Hippocampal formation (tissue), 2 donors: ENCODE data around the gene LITAFD.
A peak's percentile ranks its signal among the peaks of the same experiment; 100 is the strongest.
"Not testable (repeated sequence)": the region's sequence is repeated elsewhere in the genome, so short reads cannot be mapped to it uniquely, and the experiment has no call there.

ENCODE experiments used
- DNase-seq, 2 donors: peaks; one replicate each; lab custom pipeline; 2025; lab: John Stamatoyannopoulos, UW

Gene LITAFD

DNA sequence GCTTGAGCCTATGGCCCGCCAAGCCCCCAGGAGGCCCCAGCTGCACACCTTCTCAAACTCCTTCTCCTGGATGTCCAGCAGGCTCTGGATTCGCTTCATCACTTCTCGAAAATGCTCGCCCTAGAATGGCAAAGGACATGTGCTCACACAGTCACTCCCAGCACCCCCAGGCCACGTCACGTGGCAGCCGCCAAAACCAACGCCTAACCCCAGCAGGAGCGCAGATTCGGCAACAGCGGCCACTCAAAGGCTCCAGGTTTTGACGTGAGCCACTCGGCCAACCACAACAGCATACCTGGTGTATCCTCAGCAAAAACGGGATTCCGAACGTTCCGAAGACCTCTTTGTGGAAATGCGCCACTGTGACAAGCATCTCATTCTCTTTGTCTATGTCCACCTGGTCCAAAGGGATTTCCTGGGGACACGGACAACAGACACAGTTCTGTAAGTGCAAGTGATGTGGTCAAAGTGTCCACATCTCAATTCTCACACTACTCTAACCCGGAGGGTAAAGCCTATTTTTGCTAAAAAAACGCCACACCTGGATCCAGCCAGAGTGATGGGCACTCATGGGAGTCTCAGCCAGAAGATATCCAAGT, 12.7 kb downstream of the LITAFD start:
- DNase-seq = no peak

- DNase-seq = no peak
Observed at GRCh38 chr16:8898660-8899318, 16.6 kb downstream of the LITAFD start.

DNA sequence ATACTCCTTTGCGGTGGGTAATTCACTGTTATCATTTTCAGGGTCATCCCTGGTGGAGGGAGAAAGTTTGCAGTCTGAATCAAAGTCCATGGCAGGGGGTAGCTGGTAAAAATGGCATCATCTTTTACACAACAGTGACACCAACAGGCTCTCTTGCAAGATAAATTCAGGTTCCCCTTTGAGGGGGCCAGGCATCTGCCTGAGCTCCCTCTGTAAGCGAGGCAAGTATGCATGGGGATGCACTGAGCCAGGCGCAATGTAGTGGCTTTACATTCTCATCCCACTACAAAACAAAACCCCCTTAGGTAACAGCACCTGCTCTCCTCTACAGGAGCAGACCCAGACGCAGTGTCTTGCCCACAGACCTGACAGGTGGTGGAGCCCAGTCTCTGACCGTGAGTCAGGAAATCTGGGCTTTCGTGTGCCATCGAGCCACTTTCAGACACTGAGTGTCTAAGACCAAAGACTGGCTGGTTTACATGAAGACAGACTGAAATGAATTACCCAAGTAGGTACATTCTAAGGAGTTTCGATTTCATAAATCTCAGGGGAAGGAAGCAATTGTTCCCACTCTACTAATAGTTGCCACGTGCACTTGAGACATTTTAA, 17.7 kb downstream of the LITAFD start:
- DNase-seq = no peak

DNA sequence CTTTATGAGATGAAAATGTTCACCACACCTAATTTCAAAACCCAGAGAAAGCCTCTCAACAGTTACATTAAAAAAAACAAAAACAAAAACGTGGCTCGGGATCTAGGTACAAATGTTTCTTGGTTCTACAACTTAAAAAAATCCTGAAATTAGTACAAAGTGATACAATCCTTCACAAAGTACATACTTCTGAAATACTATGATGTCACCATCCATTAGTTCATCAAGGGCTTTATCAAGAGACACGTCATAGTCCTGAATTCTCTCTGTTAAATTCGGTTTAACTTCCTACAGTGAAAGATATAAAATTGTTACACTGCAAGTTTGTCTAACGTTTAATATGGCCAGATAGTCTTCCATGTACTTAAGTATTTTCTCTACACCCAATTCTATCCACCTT, 18.2 kb downstream of the LITAFD start:
- no peak for DNase-seq

DNA sequence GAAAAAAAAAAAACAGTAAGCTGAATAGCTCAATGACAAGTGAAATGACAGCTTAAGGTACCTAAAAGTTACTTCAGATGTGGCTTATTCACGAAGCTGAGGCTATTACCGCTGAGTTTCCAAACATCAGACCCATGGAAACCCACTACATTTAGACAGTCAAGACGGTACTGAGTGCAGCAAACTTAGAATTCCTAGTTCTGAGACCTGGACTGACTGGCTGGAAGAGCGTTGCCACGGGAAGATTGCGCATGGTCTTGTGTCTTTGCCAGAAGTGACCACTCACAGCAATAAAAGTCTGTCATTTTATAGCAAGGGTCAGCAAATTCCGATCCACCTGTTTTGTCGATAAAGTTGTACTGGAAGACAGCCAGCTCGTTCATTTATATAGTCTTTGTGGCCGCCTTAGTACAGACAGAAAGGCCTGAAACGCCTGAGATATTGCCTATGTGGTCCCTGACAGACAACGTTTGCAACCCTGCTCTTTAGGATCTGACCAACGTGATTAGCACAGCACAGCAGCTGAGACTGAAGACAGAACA, 19.2 kb downstream of the LITAFD start:
- DNase-seq = no peak

DNA sequence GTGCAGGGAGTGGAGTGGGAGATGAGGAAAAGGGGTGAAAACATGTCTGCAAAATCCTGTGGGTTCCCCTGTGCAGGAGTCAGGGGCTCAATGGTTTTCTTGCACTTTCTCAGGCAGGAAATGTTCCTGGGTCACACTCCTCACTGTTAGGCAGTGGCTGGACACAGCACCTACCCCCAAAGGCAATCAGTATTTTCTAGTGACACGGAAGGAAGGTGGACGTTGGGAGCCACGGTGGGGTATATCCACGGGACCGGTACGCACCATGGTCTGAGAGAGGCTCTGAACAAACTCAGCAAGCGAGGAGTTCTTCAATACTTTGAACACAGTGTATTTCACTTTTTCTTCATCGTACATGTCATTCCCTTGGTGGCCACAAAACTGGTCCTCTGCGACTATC, 20.9 kb downstream of the LITAFD start:
- no peak for DNase-seq

GRCh38 chr16:8904018-8904430, 21.9 kb downstream of the LITAFD start:
- DNase-seq = no peak

GRCh38 chr16:8905168-8905762, 23.1 kb downstream of the LITAFD start:
- DNase-seq = peak in 1 of 2 donors; percentile 4

- DNase-seq = no peak
Observed at GRCh38 chr16:8905795-8906591, 23.8 kb downstream of the LITAFD start.

- no peak for DNase-seq
Observed at GRCh38 chr16:8907096-8907495, 24.9 kb downstream of the LITAFD start.

- DNase-seq = no peak
Observed at GRCh38 chr16:8908810-8909468, 26.8 kb downstream of the LITAFD start.

DNA sequence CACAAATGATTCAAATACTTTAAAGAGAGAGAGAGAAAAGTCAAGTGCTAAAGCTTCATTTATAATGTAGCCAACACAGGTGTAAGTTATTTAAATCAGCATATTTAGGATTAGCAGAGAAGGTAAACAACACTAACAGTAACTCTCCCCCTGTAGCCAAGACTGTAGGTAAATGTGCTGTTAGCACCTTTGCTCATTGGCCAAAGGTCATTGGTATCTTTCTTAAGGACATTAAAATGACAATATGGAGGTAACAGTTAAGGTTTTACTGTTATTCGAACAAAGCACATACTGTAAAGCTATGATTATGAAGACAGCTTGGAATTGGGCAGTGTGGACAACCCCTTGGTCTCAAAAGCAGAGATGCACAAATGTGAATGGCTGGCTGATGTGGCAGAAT, 28.7 kb downstream of the LITAFD start:
- DNase-seq = no peak

DNA sequence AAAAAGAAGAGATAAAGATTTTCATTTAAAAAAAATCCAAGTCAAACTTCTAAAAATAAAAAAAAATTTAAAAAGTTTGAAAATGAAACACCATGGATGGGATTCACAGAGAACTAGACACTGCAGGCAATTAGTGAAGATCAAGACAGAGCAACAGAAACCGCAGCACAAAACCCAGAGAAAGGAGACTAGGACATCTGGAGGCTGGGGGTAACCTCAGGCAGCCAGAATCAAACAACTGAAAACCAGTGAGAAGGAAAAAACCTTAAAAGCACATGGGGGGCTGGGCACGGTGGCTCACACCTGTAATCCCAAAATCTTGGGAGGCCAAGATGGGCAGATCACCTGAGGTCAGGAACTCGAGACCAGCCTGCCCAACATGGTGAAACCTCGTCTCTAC, 30.6 kb downstream of the LITAFD start:
- DNase-seq = no peak

- no peak for DNase-seq
Observed at GRCh38 chr16:8914098-8914497, 31.9 kb downstream of the LITAFD start.

GRCh38 chr16:8915722-8916301, 33.7 kb downstream of the LITAFD start:
- DNase-seq = no peak

DNA sequence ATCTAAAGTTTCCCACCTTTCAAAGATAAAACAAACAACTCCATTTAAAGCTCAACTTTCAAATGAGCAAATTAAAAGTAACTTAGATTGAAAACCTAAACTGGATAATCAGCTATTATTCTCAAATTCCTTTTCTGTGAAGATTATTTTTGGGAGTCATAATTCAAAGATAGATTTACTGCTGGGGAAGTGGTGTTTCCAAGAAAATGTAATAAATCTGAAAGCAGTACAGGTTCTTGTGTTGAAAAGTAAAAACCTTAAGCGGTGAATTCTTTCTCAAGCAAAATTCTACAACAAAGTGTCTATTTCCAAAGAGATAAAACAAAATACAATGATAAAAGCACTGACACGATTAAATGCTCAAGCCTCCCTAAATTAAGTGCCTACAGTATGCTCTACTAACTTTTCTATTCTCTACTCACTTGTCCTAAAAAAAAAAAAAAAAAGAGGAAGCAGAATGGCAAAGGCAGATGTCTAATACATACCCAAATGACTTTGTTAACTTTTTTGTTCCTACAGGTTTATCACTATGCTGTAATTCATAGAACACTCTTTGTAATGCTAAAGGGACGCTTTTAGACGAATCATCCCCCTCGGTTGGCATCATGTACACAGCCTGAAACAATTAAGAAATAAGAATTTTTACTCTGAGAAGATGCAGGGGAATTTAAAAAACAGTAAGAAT, 34.5 kb downstream of the LITAFD start:
- DNase-seq = no peak

DNA sequence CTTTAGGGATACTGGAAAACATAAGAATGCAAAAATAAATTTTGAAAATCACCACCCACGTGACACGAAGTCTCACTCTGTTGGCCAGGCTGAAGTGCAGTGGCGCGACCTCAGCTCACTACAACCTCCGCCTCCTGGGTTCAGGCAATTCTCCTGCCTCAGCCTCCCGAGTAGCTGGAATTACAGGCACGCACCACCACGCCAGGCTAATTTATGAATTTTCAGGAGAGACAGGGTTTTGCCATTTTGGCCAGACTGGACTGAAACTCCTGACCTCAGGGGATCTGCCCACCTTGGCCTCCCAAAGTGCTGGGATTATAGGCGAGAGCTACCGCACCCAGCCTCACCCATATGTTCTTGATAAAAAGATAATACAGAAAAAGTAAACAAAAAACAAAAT, 35.2 kb downstream of the LITAFD start:
- DNase-seq = not testable (repeated sequence)

GRCh38 chr16:8919089-8919933, 37.2 kb downstream of the LITAFD start:
- no peak for DNase-seq

GRCh38 chr16:8919934-8920462, 37.8 kb downstream of the LITAFD start:
- no peak for DNase-seq
